Left lung (tissue), 10 donors: ENCODE measurements around the gene FGFR4. TPM values are rescaled to one million over a fixed set of nuclear protein-coding genes. Genes with fewer than 3 reads are reported as not detected.

Source experiments
- ATAC-seq: fragments of 200-7000 bp; cut with Tn5 transposase; one replicate; pipeline ENCODE4 v1.9.1; 2020; ENCODE audit warnings: moderate library complexity
- DNase-seq, 4 donors: peaks; one replicate each; pipeline ENCODE4 v3.0.0-alpha.2; 2013 to 2020
- H3K27ac ChIP-seq, 2 donors: fragments of 200-600 bp; sonication (generic) in 1 of 2; one replicate each; pipeline versions ENCODE4 v1.5.0 to v1.8.0; 2020 to 2021
- H3K27me3 ChIP-seq, 2 donors: fragments of 200-600 bp; sonication (generic) in 1 of 2; one replicate each; pipeline versions ENCODE4 v1.5.0 to v1.8.0; 2020 to 2021
- H3K36me3 ChIP-seq, 2 donors: fragments of 200-600 bp; sonication (generic) in 1 of 2; one replicate each; pipeline versions ENCODE4 v1.5.0 to v1.8.0; 2020 to 2021
- H3K4me1 ChIP-seq, 2 donors: fragments of 200-600 bp; one replicate each; pipeline ENCODE4 v1.8.0; 2021
- H3K4me3 ChIP-seq, 2 donors: fragments of 200-600 bp; sonication (generic) in 1 of 2; one replicate each; pipeline versions ENCODE4 v1.5.0 to v1.8.0; 2020 to 2021; ENCODE audit warnings: mild to moderate bottlenecking in 1 of 2
- H3K9me3 ChIP-seq, 2 donors: fragments of 200-600 bp; sonication (generic) in 1 of 2; one replicate each; pipeline versions ENCODE4 v1.5.0 to v1.8.0; 2020 to 2021
- intact Hi-C, 2 donors: fragments of 100-400 bp; cut with DNase I; formaldehyde crosslinking; loops; one replicate each; pipeline versions ENCODE4 v1.11.2 to v1.14.2; 2022
- polyA plus RNA-seq, 6 donors: library from polyadenylated mRNA; unstranded; fragments of 120-200 nt; gene quantifications; one replicate each; pipeline ENCODE4 v1.2.1, GENCODE V29; 2013; ENCODE audit not compliant: insufficient read length in 6 of 6
- total RNA-seq, 2 donors: library from RNA; stranded (reverse); fragmentation: NEBNext Ultra II Directional; extraction: Animal tissue kit (Norgen Biotek cat#: 25700); gene quantifications; one replicate each; pipeline ENCODE4 v1.2.1, GENCODE V29; 2021
- TF ChIP-seq, protein P1 (sequence below), 2 donors: fragments of 200-600 bp; sonication (generic) in 1 of 2; IDR thresholded peaks; one replicate each; pipeline versions ENCODE4 v1.5.0 to v1.8.0; 2021; ENCODE audit warnings: antibody characterized with exemption in 2 of 2
- donor health status: DM: no; HTN: yes; CAD: no.
- donor health status: DM: no; HTN: no; CAD: no.

FGFR4 gene
- total and polyA plus RNA-seq, 8 donors, result 14.8 to 325 (median 198) TPM

DNA sequence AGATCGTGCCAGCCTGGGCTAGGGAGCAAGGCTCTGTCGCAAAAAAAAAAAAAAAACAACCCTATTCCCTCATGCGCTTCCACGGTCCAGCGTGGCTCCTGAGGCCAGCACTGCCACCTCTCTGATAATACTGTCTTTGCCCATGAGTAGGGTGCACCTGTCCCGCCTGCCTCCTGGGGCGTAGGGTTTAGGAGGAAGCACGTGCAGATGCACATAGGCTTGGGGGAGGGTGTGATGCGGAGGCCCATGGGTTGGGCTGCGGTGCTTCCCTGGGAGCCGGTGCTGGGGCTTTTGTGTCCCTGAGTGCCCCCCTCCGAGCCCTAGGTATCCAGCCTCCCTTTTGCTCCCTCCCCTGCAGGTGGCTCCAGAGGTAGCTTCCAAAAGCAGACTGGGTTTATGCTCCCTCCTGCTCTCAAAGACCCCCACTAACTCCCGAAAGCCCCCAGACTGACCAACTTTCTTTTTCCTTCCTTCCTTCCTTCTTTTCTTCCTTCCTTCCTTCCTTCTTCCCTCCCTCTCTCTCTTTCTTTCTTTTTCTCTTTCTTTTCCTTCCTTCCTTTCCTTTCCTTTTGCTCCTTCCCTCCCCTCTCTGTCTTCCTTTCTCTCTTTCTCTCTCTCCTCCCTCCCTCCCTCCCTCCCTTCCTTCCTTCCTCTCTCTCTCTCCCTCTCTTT is 12.8 kb downstream of the FGFR4 start:
- peaks cover 6 to 8% of the 10 kb centered on the region in 2 donors for H3K4me1 ChIP-seq
- H3K27me3 ChIP-seq, result peaks cover 0 to 7% of the 10 kb centered on the region in 2 donors
- H3K36me3 ChIP-seq, result no peaks in the 10 kb centered on the region
- TF ChIP-seq, protein P1, sequence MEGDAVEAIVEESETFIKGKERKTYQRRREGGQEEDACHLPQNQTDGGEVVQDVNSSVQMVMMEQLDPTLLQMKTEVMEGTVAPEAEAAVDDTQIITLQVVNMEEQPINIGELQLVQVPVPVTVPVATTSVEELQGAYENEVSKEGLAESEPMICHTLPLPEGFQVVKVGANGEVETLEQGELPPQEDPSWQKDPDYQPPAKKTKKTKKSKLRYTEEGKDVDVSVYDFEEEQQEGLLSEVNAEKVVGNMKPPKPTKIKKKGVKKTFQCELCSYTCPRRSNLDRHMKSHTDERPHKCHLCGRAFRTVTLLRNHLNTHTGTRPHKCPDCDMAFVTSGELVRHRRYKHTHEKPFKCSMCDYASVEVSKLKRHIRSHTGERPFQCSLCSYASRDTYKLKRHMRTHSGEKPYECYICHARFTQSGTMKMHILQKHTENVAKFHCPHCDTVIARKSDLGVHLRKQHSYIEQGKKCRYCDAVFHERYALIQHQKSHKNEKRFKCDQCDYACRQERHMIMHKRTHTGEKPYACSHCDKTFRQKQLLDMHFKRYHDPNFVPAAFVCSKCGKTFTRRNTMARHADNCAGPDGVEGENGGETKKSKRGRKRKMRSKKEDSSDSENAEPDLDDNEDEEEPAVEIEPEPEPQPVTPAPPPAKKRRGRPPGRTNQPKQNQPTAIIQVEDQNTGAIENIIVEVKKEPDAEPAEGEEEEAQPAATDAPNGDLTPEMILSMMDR (IDR thresholded peaks at IDR 0.05), result no peak
- no peaks in the 10 kb centered on the region for H3K9me3 ChIP-seq
- no peak for DNase-seq
- no peak overlapping the region for H3K4me3 ChIP-seq
- H3K27ac ChIP-seq, result no peak overlapping the region
- intact Hi-C loops, result no loop called here
- no peak for ATAC-seq

DNA sequence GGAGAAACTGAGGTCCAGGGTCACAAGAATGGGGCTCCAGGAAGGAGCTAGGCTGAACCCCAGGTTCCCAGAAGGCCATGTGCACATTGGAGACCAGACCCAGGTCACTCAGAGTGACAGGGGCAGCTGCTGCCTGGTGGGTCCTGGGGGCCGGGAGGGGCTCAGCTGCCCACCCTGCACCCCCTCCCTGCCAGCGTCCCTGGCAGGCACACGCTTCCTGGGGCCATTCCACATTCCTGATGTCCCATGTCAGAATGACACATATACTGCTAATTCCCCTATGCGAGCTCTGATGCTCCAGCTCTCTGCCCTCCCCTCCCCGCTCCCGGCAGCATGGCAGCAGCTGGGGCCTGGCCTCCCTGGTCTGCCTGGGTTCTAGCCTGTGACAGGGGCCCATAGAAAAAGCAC is 14.0 kb downstream of the FGFR4 start:
- Histone ChIP-seq H3K27ac (no peak overlapping the region), H3K36me3 (no peaks in the 10 kb centered on the region), H3K27me3 (peaks cover 0 to 13% of the 10 kb centered on the region in 2 donors), H3K4me1 (no peaks in the 10 kb centered on the region), H3K9me3 (no peaks in the 10 kb centered on the region), H3K4me3 (no peak overlapping the region)
- intact Hi-C loops, result no loop called here
- DNase-seq (peak in 1 of 4 donors; percentile 49), ATAC-seq (no peak)
- TF ChIP-seq, protein P1 (IDR thresholded peaks at IDR 0.05), result no peak

DNA sequence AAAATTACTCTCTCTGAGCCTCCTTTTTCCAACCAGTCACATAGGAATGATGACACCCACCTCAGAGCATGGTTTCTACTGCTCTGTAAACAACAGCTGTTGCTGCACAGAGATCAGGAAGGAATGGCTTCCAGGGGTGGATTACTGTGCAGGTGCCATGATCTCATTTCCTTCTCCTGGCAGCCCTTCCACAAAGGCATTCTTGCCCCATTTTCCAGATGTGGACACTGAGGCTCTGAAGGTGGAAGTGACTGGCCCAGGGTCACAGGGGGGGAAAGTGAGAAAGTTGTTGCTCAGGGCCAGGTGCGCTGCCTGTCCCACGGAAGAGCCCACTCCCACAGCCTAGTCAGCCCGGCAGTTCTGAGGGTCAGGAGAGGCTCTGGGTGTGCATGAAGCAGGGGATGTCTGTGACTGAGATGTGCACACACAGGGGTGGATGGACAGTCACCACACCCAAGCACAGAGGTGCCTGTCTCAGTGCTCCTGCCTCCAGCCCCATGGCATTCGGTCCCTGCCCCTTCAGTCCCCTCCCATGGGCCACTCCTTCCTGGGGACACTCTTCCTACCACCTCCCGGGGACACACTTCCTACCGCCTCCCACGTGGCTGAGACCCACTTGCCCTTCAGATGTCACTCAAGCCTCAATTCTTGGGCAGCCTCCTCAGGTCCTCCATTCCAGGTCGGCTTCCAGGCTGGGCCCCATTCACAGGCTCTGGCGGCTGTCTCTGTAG is 17.0 kb downstream of the FGFR4 start:
- ATAC-seq, result no peak
- no peaks in the 10 kb centered on the region for H3K4me1 ChIP-seq

DNA sequence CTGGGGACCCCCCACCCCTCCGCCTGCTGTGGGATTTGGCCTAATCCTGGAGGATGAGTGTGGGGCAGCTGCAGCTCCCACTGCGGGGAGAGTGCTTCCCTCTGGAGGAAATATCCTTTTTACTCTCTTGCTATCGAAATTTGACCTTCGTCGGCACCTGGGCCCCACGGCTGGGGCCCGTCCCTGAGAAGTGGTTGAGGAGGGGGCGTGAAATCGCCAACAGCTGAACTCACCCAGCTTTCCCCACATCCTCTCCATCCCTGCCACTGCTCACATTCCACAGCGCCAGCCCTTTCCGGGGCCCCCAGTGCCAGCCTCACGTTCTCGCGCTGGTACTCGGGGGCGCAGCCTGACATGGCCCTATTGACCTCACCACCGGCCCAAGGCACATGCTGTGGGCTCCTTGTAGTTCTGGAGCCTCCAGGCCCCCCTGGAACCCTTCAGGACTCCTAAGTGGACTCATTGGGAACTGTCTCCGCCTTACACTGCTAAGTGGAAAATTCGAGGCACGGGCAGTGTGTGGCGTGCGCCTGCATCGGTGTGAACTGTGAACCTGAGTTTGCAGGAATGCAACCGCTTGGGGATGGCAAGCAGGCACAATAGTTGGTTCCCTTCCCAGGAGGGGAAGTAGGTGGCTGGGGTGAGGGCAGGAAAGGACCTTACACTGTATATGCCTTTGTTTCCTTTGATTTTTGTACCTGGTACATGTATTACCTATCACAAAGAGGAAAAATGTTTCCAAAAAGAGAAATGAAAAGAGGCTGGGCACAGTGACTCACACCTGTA is 19.2 kb downstream of the FGFR4 start:
- ATAC-seq, result no peak
- Histone ChIP-seq H3K4me3 (no peak overlapping the region), H3K4me1 (no peaks in the 10 kb centered on the region), H3K27ac (no peak overlapping the region), H3K27me3 (peaks cover 0 to 19% of the 10 kb centered on the region in 2 donors), H3K36me3 (no peaks in the 10 kb centered on the region), H3K9me3 (no peaks in the 10 kb centered on the region)
- TF ChIP-seq, protein P1 (IDR thresholded peaks at IDR 0.05), result no peak
- intact Hi-C loops, result no loop called here
- DNase-seq, result no peak

More for the DNA sequence above, 17.0 kb downstream of the FGFR4 start:
- intact Hi-C loops, result no loop called here
- Histone ChIP-seq H3K27ac (no peak overlapping the region), H3K4me3 (no peak overlapping the region), H3K9me3 (no peaks in the 10 kb centered on the region), H3K27me3 (peaks cover 0 to 19% of the 10 kb centered on the region in 2 donors), H3K36me3 (no peaks in the 10 kb centered on the region)
- TF ChIP-seq, protein P1 (IDR thresholded peaks at IDR 0.05), result no peak
- DNase-seq, result no peak

DNA sequence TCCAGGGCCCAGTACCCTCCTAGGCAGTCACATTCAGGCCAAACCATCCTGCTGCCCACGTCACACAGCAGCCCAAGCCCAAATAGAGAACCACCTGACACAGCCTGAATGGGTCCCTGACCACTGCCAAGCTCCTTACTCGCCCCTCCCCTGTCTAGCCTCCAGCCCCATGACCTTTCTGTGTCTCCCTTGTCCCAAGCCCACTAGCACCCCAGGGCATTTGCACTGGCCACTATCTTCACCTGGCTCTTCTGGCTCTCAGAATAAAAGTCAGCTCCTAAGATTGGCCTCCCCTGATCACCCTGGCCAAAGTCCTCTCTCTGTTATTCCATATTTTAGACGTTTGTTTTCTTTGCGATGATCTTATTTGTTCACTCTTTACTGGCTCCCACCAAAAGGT is 20.4 kb downstream of the FGFR4 start:
- ATAC-seq (no peak), DNase-seq (no peak)
- Histone ChIP-seq H3K4me1 (no peaks in the 10 kb centered on the region), H3K9me3 (no peaks in the 10 kb centered on the region), H3K27me3 (peaks cover 0 to 19% of the 10 kb centered on the region in 2 donors), H3K27ac (no peak overlapping the region), H3K4me3 (no peak overlapping the region), H3K36me3 (no peaks in the 10 kb centered on the region)
- intact Hi-C loops, result no loop called here
- TF ChIP-seq, protein P1 (IDR thresholded peaks at IDR 0.05), result no peak
